SK-N-SH (cell line): ENCODE results near the gene THBS2. TPM values are rescaled to one million over a fixed set of nuclear protein-coding genes. Genes with fewer than 3 reads are reported as not detected.

Experiments
- CTCF ChIA-PET: fragments of 300-600, 350-600 bp; formaldehyde crosslinking; extraction: SDS; loops from one replicate; lab custom pipeline; 2021; lab: Yijun Ruan, JAX
- POLR2A ChIA-PET: fragments of 350-600 bp; sonication (Branson Sonifier 250); formaldehyde crosslinking; extraction: SDS; loops from one replicate; lab custom pipeline; 2020; ENCODE audit warnings: antibody characterized with exemption, inconsistent platforms; lab: Yijun Ruan, JAX
- DNase-seq: peaks from one replicate; pipeline ENCODE4 v3.0.0; 2012
- H2AFZ ChIP-seq: fragments of 200-600 bp; sonication (generic); 2 replicates; pipeline ENCODE4 v1.8.1; 2016; ENCODE audit warnings: antibody characterized with exemption, mild to moderate bottlenecking, low read depth
- H3F3A ChIP-seq: fragments of 200-600 bp; sonication (generic); replicated peaks from 2 replicates; pipeline ENCODE3; 2016; ENCODE audit warnings: antibody characterized with exemption, mild to moderate bottlenecking; ENCODE audit not compliant: insufficient read depth
- H3K27ac ChIP-seq, 2 experiments: fragments of 200-500 bp in 1 of 2; fragments of 200-600 bp in 1 of 2; sonication (Bioruptor generic) in 1 of 2; sonication (generic), shearing (Covaris generic) in 1 of 2; 2 replicates each; pipeline versions ENCODE4 v1.5.1 to v1.6.1; 2014 to 2016; ENCODE audit warnings: low read depth in 2 of 2, inconsistent platforms in 1 of 2, low read length in 1 of 2, mild to moderate bottlenecking in 1 of 2, mixed read lengths in 1 of 2
- H3K27me3 ChIP-seq: fragments of 200-600 bp; sonication (generic), shearing (Covaris generic); 2 replicates; pipeline ENCODE4 v1.6.1; 2016; ENCODE audit warnings: mixed run types; ENCODE audit not compliant: insufficient read depth
- H3K36me3 ChIP-seq, 2 experiments: fragments of 200-500 bp in 1 of 2; fragments of 200-600 bp in 1 of 2; sonication (Bioruptor generic) in 1 of 2; sonication (generic) in 1 of 2; replicated peaks in 1 of 2; 2 replicates each; pipeline versions ENCODE3 to v1.5.1; 2014 to 2016; ENCODE audit warnings: low read length in 1 of 2, mild to moderate bottlenecking in 1 of 2; ENCODE audit not compliant: insufficient read depth in 2 of 2, control insufficient read depth in 1 of 2
- H3K4me1 ChIP-seq, 2 experiments: fragments of 200-500 bp in 1 of 2; fragments of 200-600 bp in 1 of 2; sonication (Bioruptor generic) in 1 of 2; sonication (generic), shearing (Covaris generic) in 1 of 2; 2 replicates each; pipeline versions ENCODE4 v1.5.1 to v1.6.1; 2014 to 2016; ENCODE audit warnings: low read depth in 1 of 2, low read length in 1 of 2, mixed run types in 1 of 2; ENCODE audit not compliant: insufficient read depth in 2 of 2, control insufficient read depth in 1 of 2
- H3K4me2 ChIP-seq: fragments of 200-600 bp; sonication (generic), shearing (Covaris generic); 2 replicates; pipeline ENCODE4 v1.6.1; 2017; ENCODE audit warnings: mixed run types
- H3K4me3 ChIP-seq, 2 experiments: fragments of 200-500 bp in 1 of 2; fragments of 200-600 bp in 1 of 2; sonication (Bioruptor generic) in 1 of 2; sonication (generic), shearing (Covaris generic) in 1 of 2; 2 replicates each; pipeline versions ENCODE4 v1.5.1 to v1.8.1; 2014 to 2016; ENCODE audit warnings: low read depth in 2 of 2, inconsistent platforms in 1 of 2, low read length in 1 of 2, mild to moderate bottlenecking in 1 of 2, mixed read lengths in 1 of 2, moderate library complexity in 1 of 2
- H3K79me2 ChIP-seq: fragments of 200-600 bp; sonication (generic); 2 replicates; pipeline ENCODE4 v1.8.1; 2017; ENCODE audit warnings: mild to moderate bottlenecking; ENCODE audit not compliant: insufficient read depth
- H3K9ac ChIP-seq: fragments of 200-600 bp; sonication (generic); 2 replicates; pipeline ENCODE4 v1.6.1; 2017; ENCODE audit warnings: mixed run types
- H3K9me2 ChIP-seq: fragments of 200-600 bp; sonication (generic); 2 replicates; pipeline ENCODE4 v1.6.1; 2017; ENCODE audit warnings: mixed run types
- H3K9me3 ChIP-seq: fragments of 200-600 bp; sonication (generic); 2 replicates; pipeline ENCODE4 v1.6.1; 2017; ENCODE audit warnings: mixed run types, mild to moderate bottlenecking, moderate library complexity
- H4K20me1 ChIP-seq: fragments of 200-600 bp; sonication (generic); 2 replicates; pipeline ENCODE4 v1.6.1; 2017; ENCODE audit warnings: mild to moderate bottlenecking, mixed run types; ENCODE audit not compliant: insufficient read depth
- CHD2 ChIP-seq: fragments of 150-350 bp; IDR thresholded peaks from 2 replicates; pipeline ENCODE4 v1.6.1; 2018; ENCODE audit warnings: low read length; ENCODE audit not compliant: partially characterized antibody
- CTCF ChIP-seq: fragments of 200-600 bp; sonication (generic); IDR thresholded peaks from 2 replicates; pipeline ENCODE4 v1.6.1; 2017; ENCODE audit warnings: antibody characterized with exemption, mild to moderate bottlenecking, moderate library complexity
- ELF1 ChIP-seq: IDR thresholded peaks from 2 replicates; pipeline ENCODE4 v1.4.0; 2012
- EP300 ChIP-seq, 2 experiments: IDR thresholded peaks; 2 replicates each; pipeline versions ENCODE4 v1.4.0 to v1.6.1; 2012; ENCODE audit warnings: borderline replicate concordance in 1 of 2, low read depth in 1 of 2, low read length in 1 of 2
- EZH2phosphoT487 ChIP-seq: fragments of 200-600 bp; sonication (generic); IDR thresholded peaks from 2 replicates; pipeline ENCODE4 v1.6.1; 2017; ENCODE audit warnings: low read depth, mixed run types, mild to moderate bottlenecking, antibody characterized with exemption, moderate library complexity, borderline replicate concordance
- FOSL2 ChIP-seq: IDR thresholded peaks from 2 replicates; pipeline ENCODE4 v1.4.0; 2012; ENCODE audit warnings: low read depth, mild to moderate bottlenecking, moderate library complexity, borderline replicate concordance
- FOXM1 ChIP-seq: IDR thresholded peaks from 2 replicates; pipeline ENCODE4 v1.4.0; 2012; ENCODE audit warnings: low read depth, mild to moderate bottlenecking
- GABPA ChIP-seq: IDR thresholded peaks from 2 replicates; pipeline ENCODE4 v1.4.0; 2012; ENCODE audit warnings: low read depth, mild to moderate bottlenecking
- GATA2 ChIP-seq: sonication (generic); formaldehyde crosslinking; IDR thresholded peaks from 2 replicates; pipeline ENCODE4 v1.5.0; 2020; ENCODE audit warnings: mild to moderate bottlenecking, missing genetic modification reagents
- IRF3 ChIP-seq: fragments of 150-350 bp; IDR thresholded peaks from 2 replicates; pipeline ENCODE4 v1.6.1; 2016; ENCODE audit warnings: mild to moderate bottlenecking, low read depth, low read length
- MAX ChIP-seq: IDR thresholded peaks from 2 replicates; pipeline ENCODE4 v1.4.0; 2012; ENCODE audit warnings: low read depth
- NRF1 ChIP-seq: IDR thresholded peaks from 2 replicates; pipeline ENCODE4 v1.6.1; 2012; ENCODE audit warnings: low read depth, mild to moderate bottlenecking, low read length
- REST ChIP-seq: IDR thresholded peaks from 2 replicates; pipeline ENCODE4 v1.6.1; 2012; ENCODE audit warnings: mild to moderate bottlenecking, low read depth, low read length, moderate library complexity
- RFX5 ChIP-seq: IDR thresholded peaks from 2 replicates; pipeline ENCODE4 v1.6.1; 2012; ENCODE audit warnings: mild to moderate bottlenecking, improper control_type of control experiment, low read length
- SMC3 ChIP-seq: IDR thresholded peaks from 2 replicates; pipeline ENCODE4 v1.6.1; 2012; ENCODE audit warnings: low read depth, low read length, improper control_type of control experiment
- TCF12 ChIP-seq: IDR thresholded peaks from 2 replicates; pipeline ENCODE4 v1.4.0; 2012
- USF2 ChIP-seq: fragments of 150-350 bp; IDR thresholded peaks from 2 replicates; pipeline ENCODE4 v1.6.1; 2017; ENCODE audit warnings: antibody characterized with exemption, low read length, low read depth, borderline replicate concordance
- WGBS: methylation state at CpG from one replicate; pipeline ENCODE4 v1.1.6; 2017; ENCODE audit warnings: low lambda C conversion rate; 5-methylcytosine and 5-hydroxymethylcytosine counted together
- polyA plus RNA-seq, 3 experiments: library from polyadenylated mRNA; depleted of rRNA; stranded (reverse); fragments of >200 nt; gene quantifications; 2 replicates each; pipeline ENCODE4 v1.2.3, GENCODE V29; 2012

THBS2 gene
- polyA plus RNA-seq, 1 of the 3 experiments (the other 2 are of a cell fraction), result 166 TPM

- no peaks in the 10 kb centered on the region for H3K9me3 ChIP-seq
- ChIA-PET CTCF (interaction anchor here (1.1 kb wide), 1 partner anchor 12 kb away, joined by 3 read pairs; no protein-coding TSS in a partner anchor), POLR2A (no interaction called here)
- no peaks in the 10 kb centered on the region for H3K4me1 ChIP-seq
- no peaks in the 10 kb centered on the region for H3K27me3 ChIP-seq
- no peak overlapping the region for H2AFZ ChIP-seq
- no peak overlapping the region for H3K4me2 ChIP-seq
- H3K9ac ChIP-seq, result no peak overlapping the region
- peaks cover 4% of the 10 kb centered on the region for H3F3A ChIP-seq
- TF ChIP-seq ELF1 (no peak), EZH2phosphoT487 (no peak), FOXM1 (no peak), USF2 (no peak), TCF12 (no peak), GABPA (no peak), MAX (no peak), NRF1 (no peak), CTCF (no peak), FOSL2 (no peak), REST (no peak), RFX5 (no peak), IRF3 (no peak), CHD2 (no peak), EP300 (IDR thresholded peaks at IDR 0.05; ENCODE audit: borderline replicate concordance in 1 of 2, low read depth in 1 of 2, low read length in 1 of 2) (no peak), SMC3 (no peak), GATA2 (CRISPR knock-in tag) (no peak)
- H3K9me2 ChIP-seq, result no peaks in the 10 kb centered on the region
- DNase-seq, result no peak
- no peak overlapping the region for H3K4me3 ChIP-seq
- H3K27ac ChIP-seq, result no peak overlapping the region
- WGBS, result 76% methylated on average over 9 of the region's 17 CpGs
- H3K36me3 ChIP-seq, result peaks cover 2 to 17% of the 10 kb centered on the region in 2 experiments
- no peaks in the 10 kb centered on the region for H3K79me2 ChIP-seq
- no peaks in the 10 kb centered on the region for H4K20me1 ChIP-seq
Measured at GRCh38 chr6:169236988-169237387, 16.7 kb downstream of the THBS2 start.
